KMS-11 (cell line): ENCODE data around the gene CLMP.

ENCODE experiments used
- H2AFZ ChIP-seq: fragments of 200-600 bp; sonication (generic); 2 replicates; pipeline ENCODE4 v1.6.1; 2016; ENCODE audit warnings: antibody characterized with exemption, mixed run types, low read depth
- H3K27ac ChIP-seq: fragments of 200-600 bp; sonication (generic); 2 replicates; pipeline ENCODE4 v1.6.1; 2016; ENCODE audit warnings: mild to moderate bottlenecking, mixed run types
- H3K27me3 ChIP-seq: fragments of 200-600 bp; sonication (generic); 2 replicates; pipeline ENCODE4 v1.6.1; 2017; ENCODE audit warnings: mild to moderate bottlenecking, low read depth, mixed run types, moderate library complexity; ENCODE audit not compliant: insufficient read depth
- H3K36me3 ChIP-seq: fragments of 200-600 bp; sonication (generic); 2 replicates; pipeline ENCODE4 v1.6.1; 2017; ENCODE audit warnings: mild to moderate bottlenecking, mixed run types; ENCODE audit not compliant: insufficient read depth
- H3K4me1 ChIP-seq: fragments of 200-600 bp; sonication (generic); 2 replicates; pipeline ENCODE4 v1.6.1; 2016; ENCODE audit warnings: mild to moderate bottlenecking, low read depth, mixed run types; ENCODE audit not compliant: poor library complexity, severe bottlenecking
- H3K4me2 ChIP-seq: fragments of 200-600 bp; sonication (generic); 2 replicates; pipeline ENCODE4 v1.7.0; 2016; ENCODE audit warnings: mild to moderate bottlenecking, mixed run types
- H3K4me3 ChIP-seq: fragments of 200-600 bp; sonication (generic); IDR thresholded peaks from 2 replicates; pipeline ENCODE4 v1.6.1; 2017; ENCODE audit warnings: low read depth, low read length, mixed read lengths; ENCODE audit not compliant: insufficient read depth
- H3K79me2 ChIP-seq: fragments of 200-600 bp; sonication (generic); 2 replicates; pipeline ENCODE4 v1.6.1; 2016; ENCODE audit warnings: low read depth, mixed run types; ENCODE audit not compliant: insufficient read depth
- H3K9ac ChIP-seq: fragments of 200-600 bp; sonication (generic); 2 replicates; pipeline ENCODE4 v1.6.1; 2016; ENCODE audit warnings: mild to moderate bottlenecking, mixed run types
- H4K20me1 ChIP-seq: fragments of 200-600 bp; sonication (generic); 2 replicates; pipeline ENCODE4 v1.6.1; 2016; ENCODE audit warnings: mild to moderate bottlenecking, mixed run types; ENCODE audit not compliant: insufficient read depth
- TF ChIP-seq, protein P1 (sequence below): fragments of 200-600 bp; sonication (generic); conservative IDR thresholded peaks from 2 replicates; pipeline ENCODE4 v1.6.1; 2017; ENCODE audit warnings: low read depth, mild to moderate bottlenecking, antibody characterized with exemption, low read length, moderate library complexity, mixed read lengths

Gene CLMP

DNA sequence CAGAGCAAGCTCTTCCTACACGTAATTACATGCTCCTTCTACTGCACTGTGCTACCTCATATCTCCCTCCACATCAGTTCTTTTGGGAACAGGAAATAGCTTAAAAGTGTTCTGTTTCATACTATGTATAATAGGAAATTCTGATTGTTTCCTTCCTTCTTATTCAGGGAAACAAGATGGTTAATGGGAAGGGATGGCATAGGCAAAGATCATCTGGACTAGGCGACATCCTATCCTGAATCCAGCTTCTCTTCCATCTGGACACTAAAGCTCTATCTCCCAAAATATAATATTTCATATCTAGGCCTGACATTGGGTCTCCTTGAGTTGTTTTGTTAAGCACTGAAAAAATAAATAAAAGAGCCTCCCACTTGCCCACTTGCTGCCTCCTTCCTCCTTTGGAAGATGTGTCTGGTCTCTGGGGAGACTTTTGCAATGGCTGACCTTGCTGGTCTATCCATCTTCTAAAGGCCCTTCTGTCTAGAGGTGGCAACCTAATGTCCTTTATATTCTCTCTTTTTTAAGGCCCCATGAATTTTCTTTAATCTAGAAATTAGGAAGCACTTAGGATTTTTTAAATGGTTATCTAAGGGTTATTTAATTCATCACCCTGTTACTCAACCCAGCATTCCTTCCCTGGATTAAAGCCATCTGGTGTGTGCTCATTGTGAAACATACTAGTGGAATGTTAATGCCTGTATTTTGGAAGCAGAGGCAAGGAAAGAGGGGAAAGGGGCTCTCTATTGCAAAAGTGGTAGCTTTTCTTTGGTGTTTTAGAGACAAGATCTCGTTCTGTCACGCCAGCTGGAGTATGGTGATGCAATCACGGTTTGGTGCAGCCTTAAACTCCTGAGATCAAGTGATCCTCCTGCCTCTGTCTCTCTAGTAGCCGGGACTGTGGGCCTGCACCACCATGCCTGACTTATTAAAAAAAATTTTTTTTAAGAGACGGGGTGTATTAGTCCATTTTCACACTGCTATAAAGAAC is 20.6 kb downstream of the CLMP start:
- TF ChIP-seq, protein P1, sequence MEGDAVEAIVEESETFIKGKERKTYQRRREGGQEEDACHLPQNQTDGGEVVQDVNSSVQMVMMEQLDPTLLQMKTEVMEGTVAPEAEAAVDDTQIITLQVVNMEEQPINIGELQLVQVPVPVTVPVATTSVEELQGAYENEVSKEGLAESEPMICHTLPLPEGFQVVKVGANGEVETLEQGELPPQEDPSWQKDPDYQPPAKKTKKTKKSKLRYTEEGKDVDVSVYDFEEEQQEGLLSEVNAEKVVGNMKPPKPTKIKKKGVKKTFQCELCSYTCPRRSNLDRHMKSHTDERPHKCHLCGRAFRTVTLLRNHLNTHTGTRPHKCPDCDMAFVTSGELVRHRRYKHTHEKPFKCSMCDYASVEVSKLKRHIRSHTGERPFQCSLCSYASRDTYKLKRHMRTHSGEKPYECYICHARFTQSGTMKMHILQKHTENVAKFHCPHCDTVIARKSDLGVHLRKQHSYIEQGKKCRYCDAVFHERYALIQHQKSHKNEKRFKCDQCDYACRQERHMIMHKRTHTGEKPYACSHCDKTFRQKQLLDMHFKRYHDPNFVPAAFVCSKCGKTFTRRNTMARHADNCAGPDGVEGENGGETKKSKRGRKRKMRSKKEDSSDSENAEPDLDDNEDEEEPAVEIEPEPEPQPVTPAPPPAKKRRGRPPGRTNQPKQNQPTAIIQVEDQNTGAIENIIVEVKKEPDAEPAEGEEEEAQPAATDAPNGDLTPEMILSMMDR = no peak
- no peak overlapping the region for H3K27ac ChIP-seq

DNA sequence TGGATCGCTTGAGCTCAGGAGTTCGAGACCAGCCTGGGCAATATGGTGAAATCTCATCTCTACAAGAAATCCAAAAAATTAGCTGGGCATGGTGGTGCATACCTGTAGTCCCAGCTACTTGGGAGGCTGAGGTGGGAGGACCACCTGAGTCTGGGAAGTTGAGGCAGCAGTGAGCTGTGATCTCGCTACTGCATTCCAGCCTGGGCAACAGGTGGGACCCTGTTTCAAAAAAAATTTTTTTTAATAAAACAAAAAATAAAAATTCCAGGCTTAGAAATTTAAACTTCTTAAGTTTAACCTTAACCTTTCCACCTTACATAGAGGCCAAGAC is 21.2 kb downstream of the CLMP start:
- H2AFZ ChIP-seq = no peak overlapping the region
- H3K4me3 ChIP-seq = no peak overlapping the region
- H3K79me2 ChIP-seq = no peaks in the 10 kb centered on the region
- H3K36me3 ChIP-seq = no peaks in the 10 kb centered on the region
- no peak overlapping the region for H3K9ac ChIP-seq
- H3K4me1 ChIP-seq = no peaks in the 10 kb centered on the region
- no peaks in the 10 kb centered on the region for H4K20me1 ChIP-seq
- H3K27me3 ChIP-seq = no peaks in the 10 kb centered on the region
- TF ChIP-seq, protein P1 = no peak
- no peak overlapping the region for H3K27ac ChIP-seq
- H3K4me2 ChIP-seq = no peak overlapping the region

More for the DNA sequence above, 20.6 kb downstream of the CLMP start:
- Histone ChIP-seq H3K9ac (no peak overlapping the region), H3K4me2 (no peak overlapping the region), H3K79me2 (no peaks in the 10 kb centered on the region), H3K27me3 (no peaks in the 10 kb centered on the region), H3K4me3 (no peak overlapping the region), H2AFZ (no peak overlapping the region), H3K36me3 (no peaks in the 10 kb centered on the region), H4K20me1 (no peaks in the 10 kb centered on the region), H3K4me1 (no peaks in the 10 kb centered on the region)

DNA sequence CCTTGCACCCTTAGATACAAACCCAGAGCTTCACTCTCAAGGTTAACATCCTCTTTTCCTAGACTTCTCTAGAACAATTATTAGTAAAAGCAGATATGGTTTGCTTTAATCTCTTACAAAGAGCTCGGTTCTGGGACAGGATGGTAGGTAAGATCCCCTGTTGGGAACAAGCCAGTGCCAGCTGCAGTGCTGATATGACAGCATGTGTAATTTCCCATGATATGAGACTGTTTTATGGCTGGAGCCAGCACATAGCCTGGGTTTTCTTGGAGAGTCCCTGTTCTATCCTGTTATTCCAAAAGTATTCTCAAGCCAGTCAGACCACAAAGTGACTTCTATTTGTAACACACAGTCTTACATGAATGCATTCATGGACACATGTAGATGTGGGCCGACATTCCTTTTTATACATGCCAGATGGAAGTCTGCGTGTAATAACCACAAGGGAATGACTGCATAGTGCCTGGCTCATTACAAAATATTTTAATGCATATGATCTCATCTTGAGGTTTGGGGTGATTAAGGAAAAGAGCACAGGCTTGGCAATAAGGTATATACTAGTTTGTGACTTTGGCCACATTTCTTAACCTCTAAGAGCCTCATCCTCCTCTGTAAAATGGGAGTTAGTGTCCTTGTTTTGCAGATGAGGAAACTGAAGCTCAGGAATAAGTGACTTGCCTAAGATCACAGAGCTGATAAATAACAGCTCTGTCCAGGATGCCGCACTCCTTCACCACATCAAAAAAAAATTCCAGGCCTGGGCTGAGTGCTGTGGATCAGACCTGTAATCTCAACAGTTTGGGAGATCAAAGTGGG is 21.8 kb downstream of the CLMP start:
- no peak overlapping the region for H3K4me2 ChIP-seq
- no peak overlapping the region for H3K9ac ChIP-seq

DNA sequence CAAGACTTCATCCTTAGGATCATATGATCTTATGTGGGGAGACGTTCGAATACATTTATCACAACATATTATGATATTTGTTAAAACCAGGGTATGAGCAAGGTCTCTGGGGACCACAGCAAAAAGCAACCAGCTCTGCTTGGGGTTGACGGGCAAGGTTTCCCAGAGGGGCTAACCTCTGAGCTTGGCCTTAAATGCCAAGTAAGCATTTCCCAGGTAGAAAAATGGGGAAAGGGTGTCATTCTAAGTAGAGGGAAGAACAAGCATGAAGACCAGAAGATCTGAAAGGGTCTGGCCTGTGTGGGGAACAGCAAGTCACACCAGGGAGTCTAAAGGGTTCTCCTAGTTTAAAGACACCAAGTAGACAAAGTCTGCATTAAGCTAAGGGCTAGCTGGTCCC is 24.1 kb downstream of the CLMP start:
- Histone ChIP-seq H3K4me3 (no peak overlapping the region), H4K20me1 (no peaks in the 10 kb centered on the region), H3K27ac (no peak overlapping the region), H2AFZ (no peak overlapping the region), H3K27me3 (no peaks in the 10 kb centered on the region), H3K36me3 (no peaks in the 10 kb centered on the region), H3K79me2 (no peaks in the 10 kb centered on the region), H3K9ac (no peak overlapping the region), H3K4me2 (no peak overlapping the region), H3K4me1 (no peaks in the 10 kb centered on the region)
- TF ChIP-seq, protein P1 = no peak

More for the DNA sequence above, 21.8 kb downstream of the CLMP start:
- H3K27ac ChIP-seq = no peak overlapping the region
- H3K4me1 ChIP-seq = no peaks in the 10 kb centered on the region
- no peaks in the 10 kb centered on the region for H4K20me1 ChIP-seq
- no peak overlapping the region for H2AFZ ChIP-seq
- TF ChIP-seq, protein P1 = no peak
- H3K27me3 ChIP-seq = no peaks in the 10 kb centered on the region
- H3K36me3 ChIP-seq = no peaks in the 10 kb centered on the region
- no peak overlapping the region for H3K4me3 ChIP-seq
- no peaks in the 10 kb centered on the region for H3K79me2 ChIP-seq
